ENCODE results near the gene GTF2F1. TPM values are rescaled to one million over a fixed set of nuclear protein-coding genes. Genes with fewer than 3 reads are reported as not detected.
"Not testable (repeated sequence)": the region's sequence is repeated elsewhere in the genome, so short reads cannot be mapped to it uniquely, and the experiment has no call there.

The GTF2F1 gene
- total RNA-seq, 4 donors from 2014 or later = 42.2 to 166 (median 56.1) TPM

DNA sequence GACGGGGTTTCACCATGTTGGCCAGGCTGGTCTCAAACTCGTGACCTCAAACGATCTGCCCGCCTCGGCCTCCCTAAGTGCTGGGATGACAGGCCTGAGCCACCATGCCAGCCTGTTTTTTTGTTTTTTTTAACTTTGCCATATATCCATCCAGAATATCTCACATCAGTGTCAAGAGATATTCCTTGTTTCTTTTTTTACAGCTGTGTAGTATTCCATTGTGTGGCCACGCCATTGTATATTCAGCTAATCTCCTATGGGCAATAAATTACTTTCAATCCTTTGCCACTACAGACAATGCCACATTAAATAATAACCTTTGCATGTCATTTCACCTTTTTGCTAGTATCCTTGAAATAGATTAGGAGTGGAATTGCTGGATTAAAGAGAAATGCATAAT lies 16.4 kb upstream of the GTF2F1 start:
- no peak overlapping the region for H3K4me3 ChIP-seq
- H3K9me3 ChIP-seq = no peaks in the 10 kb centered on the region
- H3K4me1 ChIP-seq = peaks cover 0 to 20% (median 2%) of the 10 kb centered on the region in 4 donors
- H3K36me3 ChIP-seq = peaks cover 0 to 5% (median under 1%) of the 10 kb centered on the region in 4 donors
- intact Hi-C loops (cut with DNase I; ENCODE audit: low total_unique reads) = no loop called here
- DNase-seq = no peak
- no peak overlapping the region for H3K27ac ChIP-seq
- in situ Hi-C loops (cut with MboI; ENCODE audit: low pct_ligation_motif_present in 1 of 4, low pct_unique_long_range_greater_than_20kb in 1 of 4, low sequenced_read_pairs in 3 of 4) = no loop called here
- TF ChIP-seq, protein P1, sequence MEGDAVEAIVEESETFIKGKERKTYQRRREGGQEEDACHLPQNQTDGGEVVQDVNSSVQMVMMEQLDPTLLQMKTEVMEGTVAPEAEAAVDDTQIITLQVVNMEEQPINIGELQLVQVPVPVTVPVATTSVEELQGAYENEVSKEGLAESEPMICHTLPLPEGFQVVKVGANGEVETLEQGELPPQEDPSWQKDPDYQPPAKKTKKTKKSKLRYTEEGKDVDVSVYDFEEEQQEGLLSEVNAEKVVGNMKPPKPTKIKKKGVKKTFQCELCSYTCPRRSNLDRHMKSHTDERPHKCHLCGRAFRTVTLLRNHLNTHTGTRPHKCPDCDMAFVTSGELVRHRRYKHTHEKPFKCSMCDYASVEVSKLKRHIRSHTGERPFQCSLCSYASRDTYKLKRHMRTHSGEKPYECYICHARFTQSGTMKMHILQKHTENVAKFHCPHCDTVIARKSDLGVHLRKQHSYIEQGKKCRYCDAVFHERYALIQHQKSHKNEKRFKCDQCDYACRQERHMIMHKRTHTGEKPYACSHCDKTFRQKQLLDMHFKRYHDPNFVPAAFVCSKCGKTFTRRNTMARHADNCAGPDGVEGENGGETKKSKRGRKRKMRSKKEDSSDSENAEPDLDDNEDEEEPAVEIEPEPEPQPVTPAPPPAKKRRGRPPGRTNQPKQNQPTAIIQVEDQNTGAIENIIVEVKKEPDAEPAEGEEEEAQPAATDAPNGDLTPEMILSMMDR (IDR thresholded peaks at IDR 0.05) = no peak
- TF ChIP-seq POLR2AphosphoS5 (IDR thresholded peaks at IDR 0.05) (no peak), EP300 (IDR thresholded peaks at IDR 0.05; ENCODE audit: low read depth) (no peak), POLR2A (IDR thresholded peaks at IDR 0.05) (no peak)
- H3K27me3 ChIP-seq = no peaks in the 10 kb centered on the region
- 95 to 96% methylated on average over 4 to 6 of the region's 6 CpGs for WGBS, 2 donors (ENCODE audit: low coverage in 1 of 2)

DNA sequence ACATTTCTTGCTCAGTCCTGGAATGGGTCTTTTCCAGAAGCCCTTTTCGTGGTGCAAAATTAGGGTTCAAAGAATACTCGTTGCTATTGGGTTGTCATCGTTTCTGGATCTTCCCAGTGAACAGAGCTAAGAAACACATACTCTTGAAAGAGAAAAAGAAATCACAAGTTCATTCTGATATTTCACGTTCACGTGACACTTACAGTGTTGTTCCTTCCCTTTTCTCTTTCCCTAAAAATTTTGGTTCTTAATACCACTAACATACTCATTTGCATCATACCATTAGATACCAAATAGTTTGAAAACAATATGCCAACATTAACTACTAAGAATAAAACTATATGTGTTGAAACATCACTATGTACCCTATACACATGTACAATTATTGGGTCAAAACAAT lies 13.4 kb upstream of the GTF2F1 start:
- intact Hi-C loops (cut with DNase I; ENCODE audit: low total_unique reads) (no loop called here), in situ Hi-C loops (cut with MboI; ENCODE audit: low pct_ligation_motif_present in 1 of 4, low pct_unique_long_range_greater_than_20kb in 1 of 4, low sequenced_read_pairs in 3 of 4) (no loop called here)
- Histone ChIP-seq H3K36me3 (no peaks in the 10 kb centered on the region), H3K4me3 (no peak overlapping the region), H3K9me3 (no peaks in the 10 kb centered on the region), H3K27ac (no peak overlapping the region), H3K4me1 (peaks cover 3 to 23% (median 13%) of the 10 kb centered on the region in 4 donors), H3K27me3 (no peaks in the 10 kb centered on the region)
- WGBS, 2 donors (ENCODE audit: low coverage in 1 of 2) = 80 to 81% methylated on average over 5 of the region's 5 CpGs
- DNase-seq = no peak
- TF ChIP-seq POLR2AphosphoS5 (IDR thresholded peaks at IDR 0.05) = no peak
- no peak for TF ChIP-seq POLR2A (IDR thresholded peaks at IDR 0.05)
- no peak for TF ChIP-seq EP300 (IDR thresholded peaks at IDR 0.05; ENCODE audit: low read depth)
- TF ChIP-seq, protein P1 (IDR thresholded peaks at IDR 0.05) = no peak

DNA sequence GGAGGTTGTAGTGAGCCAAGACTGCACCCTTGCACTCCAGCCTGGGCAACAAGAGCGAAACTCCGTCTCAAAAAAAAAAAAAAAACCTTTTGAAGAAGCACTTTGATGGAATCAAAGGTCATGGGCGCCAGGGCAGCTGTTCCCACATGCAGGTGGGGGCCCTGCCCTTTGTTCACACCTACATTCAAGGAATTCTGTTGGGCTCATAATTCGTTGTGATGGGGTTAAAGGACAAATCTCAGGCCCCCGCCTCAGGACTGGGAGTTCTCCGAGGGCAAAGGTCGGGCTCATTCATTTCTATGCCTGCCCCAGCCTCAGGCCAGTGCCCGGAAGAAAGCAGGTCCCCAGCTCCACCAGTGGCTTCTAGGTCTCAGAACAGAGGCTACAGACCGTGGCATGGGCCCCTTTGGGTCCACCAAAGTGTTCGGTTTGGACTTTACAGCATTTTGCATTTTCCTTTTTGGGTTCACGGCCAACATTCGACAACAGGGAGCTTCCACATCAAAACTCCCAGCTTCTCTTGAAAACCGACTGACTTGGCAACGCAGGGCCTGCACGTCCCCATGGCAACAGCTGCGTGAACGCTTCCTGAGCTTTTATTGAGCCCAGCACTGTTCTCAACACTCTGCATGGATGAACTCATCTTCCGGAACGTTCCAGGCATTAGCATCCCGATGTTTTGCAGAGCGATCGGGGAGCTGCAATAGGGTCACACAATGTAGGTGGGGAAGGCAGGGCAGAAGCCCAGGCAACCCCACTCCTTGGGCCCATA lies 10.1 kb upstream of the GTF2F1 start:
- Histone ChIP-seq H3K27me3 (no peaks in the 10 kb centered on the region), H3K4me1 (peaks cover 3 to 23% (median 13%) of the 10 kb centered on the region in 4 donors), H3K4me3 (peak overlapping the region in 1 of 4 donors; percentile 26), H3K27ac (peak overlapping the region; percentile 74 to 84 (median 80)), H3K9me3 (no peaks in the 10 kb centered on the region), H3K36me3 (no peaks in the 10 kb centered on the region)
- intact Hi-C loops (cut with DNase I; ENCODE audit: low total_unique reads) = no loop called here
- DNase-seq = peak; percentile 84
- TF ChIP-seq POLR2A (IDR thresholded peaks at IDR 0.05) (no peak), POLR2AphosphoS5 (IDR thresholded peaks at IDR 0.05) (peak in 2 of 3 donors; percentile 35 to 54), EP300 (IDR thresholded peaks at IDR 0.05; ENCODE audit: low read depth) (no peak)
- TF ChIP-seq, protein P1 (IDR thresholded peaks at IDR 0.05) = no peak
- in situ Hi-C loops (cut with MboI; ENCODE audit: low pct_ligation_motif_present in 1 of 4, low pct_unique_long_range_greater_than_20kb in 1 of 4, low sequenced_read_pairs in 3 of 4) = no loop called here
- WGBS, 2 donors (ENCODE audit: low coverage in 1 of 2) = 42 to 49% methylated on average over 7 to 22 of the region's 22 CpGs

DNA sequence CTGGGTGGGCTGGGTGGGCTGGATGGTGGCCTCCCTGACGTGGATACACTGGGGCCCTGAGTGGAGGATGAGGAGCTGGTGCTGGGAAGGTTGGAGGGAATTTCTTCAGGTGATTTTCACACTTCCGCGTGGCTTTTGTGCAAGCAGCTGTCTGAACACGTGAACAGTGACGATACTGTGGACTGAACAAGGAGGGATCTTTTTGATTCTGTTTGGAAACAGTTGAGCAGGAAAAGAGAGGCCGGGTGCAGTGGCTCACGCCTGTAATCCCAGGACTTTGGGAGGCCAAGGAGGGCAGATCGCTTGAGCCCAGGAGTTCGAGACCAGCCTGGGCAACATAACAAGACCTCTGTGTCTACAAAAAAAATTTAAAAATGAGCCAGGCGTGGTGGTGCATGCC lies 9.1 kb upstream of the GTF2F1 start:
- H3K36me3 ChIP-seq = no peaks in the 10 kb centered on the region
- peak overlapping the region in 1 of 4 donors; percentile 26 for H3K4me3 ChIP-seq
- no peaks in the 10 kb centered on the region for H3K27me3 ChIP-seq
- in situ Hi-C loops (cut with MboI; ENCODE audit: low pct_ligation_motif_present in 1 of 4, low pct_unique_long_range_greater_than_20kb in 1 of 4, low sequenced_read_pairs in 3 of 4) (no loop called here), intact Hi-C loops (cut with DNase I; ENCODE audit: low total_unique reads) (no loop called here)
- DNase-seq = no peak
- TF ChIP-seq POLR2AphosphoS5 (IDR thresholded peaks at IDR 0.05) (no peak), POLR2A (IDR thresholded peaks at IDR 0.05) (no peak), EP300 (IDR thresholded peaks at IDR 0.05; ENCODE audit: low read depth) (no peak)
- TF ChIP-seq, protein P1 (IDR thresholded peaks at IDR 0.05) = no peak
- H3K9me3 ChIP-seq = no peaks in the 10 kb centered on the region
- peaks cover 3 to 23% (median 13%) of the 10 kb centered on the region in 4 donors for H3K4me1 ChIP-seq
- peak overlapping the region; percentile 74 to 84 (median 80) for H3K27ac ChIP-seq
- 73 to 75% methylated on average over 4 to 10 of the region's 10 CpGs for WGBS, 2 donors (ENCODE audit: low coverage in 1 of 2)

DNA sequence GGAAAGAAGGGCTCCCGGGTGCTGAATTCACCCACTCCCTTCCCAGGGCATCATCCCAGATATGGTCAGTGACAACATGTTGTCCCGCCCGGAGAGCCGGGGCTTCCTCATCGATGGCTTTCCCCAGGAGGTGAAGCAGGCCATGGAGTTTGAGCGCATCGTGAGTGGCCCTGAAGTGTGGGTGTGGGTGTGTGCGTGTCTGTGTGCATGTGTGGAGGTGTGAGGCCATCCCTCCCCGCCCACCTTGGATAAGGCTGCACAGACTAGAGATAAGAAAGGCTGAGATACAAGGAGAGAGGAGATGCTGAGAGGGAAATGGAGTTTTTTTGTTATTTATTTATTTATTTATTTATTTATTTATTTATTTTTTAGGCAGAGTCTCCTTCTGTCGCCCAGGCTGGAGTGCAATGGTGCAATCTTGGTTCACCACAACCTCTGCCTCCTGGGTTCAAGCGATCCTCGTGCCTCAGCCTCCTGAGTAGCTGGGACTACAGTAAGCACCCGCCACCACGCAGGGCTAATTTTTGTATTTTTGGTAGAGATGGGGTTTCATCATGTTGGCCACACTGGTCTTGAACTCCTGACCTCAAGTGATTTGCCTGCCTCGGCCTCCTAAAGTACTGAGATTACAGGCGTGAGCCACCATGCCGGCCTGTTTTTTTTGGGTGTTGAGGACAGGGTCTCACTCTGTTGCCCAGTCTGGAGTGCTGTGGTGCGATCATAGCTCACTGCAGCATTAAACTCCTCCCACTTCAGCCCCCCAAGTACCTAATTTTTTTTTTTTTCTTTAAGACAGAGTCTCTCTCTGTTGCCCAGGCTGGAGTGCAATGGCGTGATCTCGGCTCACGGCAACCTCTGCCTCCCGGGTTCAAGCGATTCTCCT lies 7.3 kb upstream of the GTF2F1 start:
- H3K9me3 ChIP-seq; H3K27me3 ChIP-seq; in situ Hi-C loops (cut with MboI; ENCODE audit: low pct_ligation_motif_present in 1 of 4, low pct_unique_long_range_greater_than_20kb in 1 of 4, low sequenced_read_pairs in 3 of 4); intact Hi-C loops (cut with DNase I; ENCODE audit: low total_unique reads); H3K4me3 ChIP-seq; H3K36me3 ChIP-seq; DNase-seq; H3K27ac ChIP-seq: not testable (repeated sequence)
- peaks cover 3 to 23% (median 13%) of the 10 kb centered on the region in 4 donors for H3K4me1 ChIP-seq
- WGBS, 2 donors (ENCODE audit: low coverage in 1 of 2) = 79 to 90% methylated on average over 5 to 23 of the region's 23 CpGs

Measured in transverse colon (tissue), 4 donors.